Stimulated activated CD8-positive, alpha-beta memory T cell treated with anti-CD3 and anti-CD28 coated beads, Interleukin-7, amount 100 ng/mL, for 24 hours (primary cell): ENCODE data around the gene CAST.

Experiments used
- DNase-seq: peaks from one replicate; pipeline ENCODE4 v3.0.0-alpha.2; 2020; ENCODE audit warnings: low read depth

CAST gene

GRCh38 chr5:96819806-96820205 lies 157.6 kb downstream of the CAST start:
- DNase-seq, result no peak

GRCh38 chr5:96821260-96821916 lies 159.2 kb downstream of the CAST start:
- DNase-seq, result no peak

GRCh38 chr5:96822686-96823459 lies 160.7 kb downstream of the CAST start:
- DNase-seq, result no peak

GRCh38 chr5:96823900-96824380 lies 161.8 kb downstream of the CAST start:
- no peak for DNase-seq
